BLaER1 treated with 17β-estradiol and CSF1 and Interleukin-3, amounts not matched to agents 10 nM and 100 nM (cell line): Measurements from ENCODE around the gene EXOC6B.

Source experiments
- H3K27ac ChIP-seq, 11 experiments: shearing (Covaris generic); formaldehyde crosslinking; 2 replicates each; pipeline ENCODE4 v1.8.1; 2022
- H3K27me3 ChIP-seq, 11 experiments: shearing (Covaris generic); formaldehyde crosslinking; 2 replicates each; pipeline ENCODE4 v1.8.1; 2022
- H3K36me3 ChIP-seq, 11 experiments: shearing (Covaris generic); formaldehyde crosslinking; 2 replicates each; pipeline ENCODE4 v1.8.1; 2022
- H3K4me1 ChIP-seq, 10 experiments: shearing (Covaris generic); formaldehyde crosslinking; 2 replicates each; pipeline ENCODE4 v1.8.1; 2022
- H3K4me2 ChIP-seq, 11 experiments: shearing (Covaris generic); formaldehyde crosslinking; 2 replicates each; pipeline ENCODE4 v1.8.1; 2022
- H3K4me3 ChIP-seq, 10 experiments: shearing (Covaris generic); formaldehyde crosslinking; 2 replicates each; pipeline ENCODE4 v1.8.1; 2022
- H3K9ac ChIP-seq, 11 experiments: shearing (Covaris generic); formaldehyde crosslinking; 2 replicates each; pipeline ENCODE4 v1.8.1; 2022
- H3K9me3 ChIP-seq, 11 experiments: shearing (Covaris generic); formaldehyde crosslinking; replicated peaks in 1 of 11; 2 replicates each; pipeline ENCODE4 v1.8.1; 2022
- H4K20me1 ChIP-seq, 11 experiments: shearing (Covaris generic); formaldehyde crosslinking; 2 replicates each; pipeline ENCODE4 v1.8.1; 2022
- Cebpa-rat ChIP-seq, 11 experiments: shearing (Covaris generic); IDR thresholded peaks; 2 replicates each; pipeline ENCODE4 v1.8.1; 2022

Gene EXOC6B

DNA sequence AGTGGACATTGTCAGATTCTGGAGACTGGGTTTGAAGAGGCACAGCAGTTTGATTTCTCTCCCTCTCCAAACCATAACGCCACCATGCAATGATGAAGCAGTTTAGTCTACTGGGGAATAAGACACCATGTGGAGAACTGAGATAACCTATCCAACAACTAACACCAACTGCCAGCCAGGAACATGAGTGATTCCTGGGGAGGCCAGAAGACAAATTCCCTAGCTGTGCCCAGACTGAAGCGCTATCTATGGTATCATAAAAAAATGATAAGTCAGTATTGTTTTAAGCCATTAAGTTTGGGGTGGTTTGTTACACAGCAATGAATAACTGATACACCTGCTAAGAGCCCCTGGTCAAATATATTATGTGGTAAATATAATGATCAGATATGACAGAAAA, 129.3 kb downstream of the EXOC6B start:
- Histone ChIP-seq H3K36me3 (no peaks in the 10 kb centered on the region), H3K27me3 (no peaks in the 10 kb centered on the region), H4K20me1 (no peaks in the 10 kb centered on the region), H3K4me2 (no peak overlapping the region), H3K4me1 (peaks cover 0 to 20% (median 0%) of the 10 kb centered on the region in 10 experiments; a peak in 4 of 20 replicates), H3K9me3 (no peaks in the 10 kb centered on the region), H3K27ac (no peak overlapping the region), H3K4me3 (no peak overlapping the region), H3K9ac (no peak overlapping the region)
- no peak for TF ChIP-seq Cebpa-rat (IDR thresholded peaks at IDR 0.05)

GRCh38 chr2:72695676-72696075, 130.2 kb downstream of the EXOC6B start:
- no peak overlapping the region for H3K9ac ChIP-seq
- no peak for TF ChIP-seq Cebpa-rat (IDR thresholded peaks at IDR 0.05)
- H4K20me1 ChIP-seq, result no peaks in the 10 kb centered on the region
- no peak overlapping the region for H3K27ac ChIP-seq
- no peaks in the 10 kb centered on the region for H3K36me3 ChIP-seq
- H3K4me2 ChIP-seq, result no peak overlapping the region
- H3K4me3 ChIP-seq, result no peak overlapping the region
- no peaks in the 10 kb centered on the region for H3K9me3 ChIP-seq
- peaks cover 0 to 20% (median 0%) of the 10 kb centered on the region in 10 experiments; a peak in 4 of 20 replicates for H3K4me1 ChIP-seq
- H3K27me3 ChIP-seq, result no peaks in the 10 kb centered on the region

DNA sequence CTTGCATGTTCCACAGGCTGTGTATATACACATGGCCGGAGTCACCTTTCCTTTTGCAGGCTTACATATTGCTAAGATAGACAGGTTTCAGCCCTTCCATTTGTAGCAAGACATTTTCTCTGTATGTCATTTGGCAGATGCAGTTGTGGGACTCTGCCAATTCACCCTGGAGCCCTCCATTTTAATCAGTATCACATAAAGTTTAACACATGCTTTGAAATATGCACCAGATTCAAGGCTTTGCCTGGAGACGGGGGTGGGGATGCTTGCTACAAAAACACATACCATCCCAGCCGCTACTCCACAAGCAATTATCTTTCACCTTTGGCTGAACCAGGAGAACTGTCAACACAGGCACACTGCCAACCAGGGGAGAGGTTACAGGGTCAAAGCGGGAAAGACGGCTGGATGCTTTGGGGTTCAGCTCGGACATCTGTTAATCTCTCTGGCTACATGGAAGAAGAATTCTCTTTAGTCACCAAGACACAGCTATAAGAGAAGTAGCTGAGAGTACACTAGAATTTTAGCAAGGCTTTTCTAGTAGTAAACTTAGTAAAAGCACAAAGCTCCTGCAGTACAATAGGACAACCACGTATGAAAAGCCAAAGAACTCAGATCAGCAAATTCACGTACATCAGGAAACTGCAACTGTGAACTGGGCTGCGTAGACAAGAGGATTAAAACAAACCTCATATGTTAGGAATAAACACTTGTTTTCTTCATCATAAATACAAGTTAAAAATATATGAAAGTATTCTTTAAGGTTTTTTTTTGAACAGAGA, 130.9 kb downstream of the EXOC6B start:
- H3K36me3 ChIP-seq, result no peaks in the 10 kb centered on the region
- no peaks in the 10 kb centered on the region for H4K20me1 ChIP-seq
- H3K9ac ChIP-seq, result no peak overlapping the region
- H3K4me1 ChIP-seq, result peaks cover 0 to 20% (median 0%) of the 10 kb centered on the region in 10 experiments; a peak in 4 of 20 replicates
- H3K9me3 ChIP-seq, result no peaks in the 10 kb centered on the region
- no peaks in the 10 kb centered on the region for H3K27me3 ChIP-seq
- H3K27ac ChIP-seq, result no peak overlapping the region
- H3K4me2 ChIP-seq, result no peak overlapping the region
- TF ChIP-seq Cebpa-rat (IDR thresholded peaks at IDR 0.05), result no peak
- H3K4me3 ChIP-seq, result no peak overlapping the region

- Histone ChIP-seq H4K20me1 (no peaks in the 10 kb centered on the region), H3K9ac (no peak overlapping the region), H3K4me3 (no peak overlapping the region), H3K36me3 (no peaks in the 10 kb centered on the region), H3K9me3 (no peaks in the 10 kb centered on the region), H3K4me2 (no peak overlapping the region), H3K27ac (no peak overlapping the region), H3K4me1 (peaks cover 0 to 20% (median 0%) of the 10 kb centered on the region in 10 experiments; a peak in 4 of 20 replicates), H3K27me3 (no peaks in the 10 kb centered on the region)
- no peak for TF ChIP-seq Cebpa-rat (IDR thresholded peaks at IDR 0.05)
Observed at GRCh38 chr2:72689579-72690195, 136.1 kb downstream of the EXOC6B start.

DNA sequence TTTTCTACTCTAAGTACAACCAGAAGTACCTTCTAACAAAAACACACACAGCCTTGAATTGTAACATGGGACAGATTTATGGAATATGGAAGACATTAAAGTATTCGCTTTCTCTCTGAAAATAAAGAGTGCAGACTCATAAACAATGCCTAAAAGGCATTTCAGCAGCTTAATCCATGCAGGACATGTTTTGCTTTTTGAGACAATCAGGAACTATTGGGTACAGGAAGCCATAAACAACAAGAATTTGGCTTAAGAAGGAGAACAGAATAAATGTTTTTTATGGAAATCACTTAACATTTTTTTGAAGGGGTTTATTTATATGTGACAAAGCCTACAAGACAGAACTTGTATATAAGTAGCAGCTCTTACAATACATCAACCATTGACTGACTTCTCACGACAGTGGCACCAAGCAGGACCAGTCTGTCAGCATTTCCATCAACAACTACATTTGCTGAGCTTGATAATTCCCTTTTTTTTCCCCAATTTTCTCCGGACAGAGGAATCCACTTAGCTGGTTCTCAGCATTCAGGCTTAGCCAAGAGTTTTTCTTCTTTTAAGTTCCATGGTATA, 140.1 kb downstream of the EXOC6B start:
- H3K9ac ChIP-seq, result no peak overlapping the region
- no peak overlapping the region for H3K27ac ChIP-seq
- no peaks in the 10 kb centered on the region for H3K9me3 ChIP-seq
- no peaks in the 10 kb centered on the region for H4K20me1 ChIP-seq
- H3K4me1 ChIP-seq, result no peaks in the 10 kb centered on the region
- H3K27me3 ChIP-seq, result no peaks in the 10 kb centered on the region
- no peak overlapping the region for H3K4me2 ChIP-seq
- no peak for TF ChIP-seq Cebpa-rat (IDR thresholded peaks at IDR 0.05)
- H3K36me3 ChIP-seq, result no peaks in the 10 kb centered on the region
- H3K4me3 ChIP-seq, result no peak overlapping the region

GRCh38 chr2:72682061-72682460, 143.8 kb downstream of the EXOC6B start:
- TF ChIP-seq Cebpa-rat (IDR thresholded peaks at IDR 0.05), result no peak
- no peak overlapping the region for H3K4me2 ChIP-seq

DNA sequence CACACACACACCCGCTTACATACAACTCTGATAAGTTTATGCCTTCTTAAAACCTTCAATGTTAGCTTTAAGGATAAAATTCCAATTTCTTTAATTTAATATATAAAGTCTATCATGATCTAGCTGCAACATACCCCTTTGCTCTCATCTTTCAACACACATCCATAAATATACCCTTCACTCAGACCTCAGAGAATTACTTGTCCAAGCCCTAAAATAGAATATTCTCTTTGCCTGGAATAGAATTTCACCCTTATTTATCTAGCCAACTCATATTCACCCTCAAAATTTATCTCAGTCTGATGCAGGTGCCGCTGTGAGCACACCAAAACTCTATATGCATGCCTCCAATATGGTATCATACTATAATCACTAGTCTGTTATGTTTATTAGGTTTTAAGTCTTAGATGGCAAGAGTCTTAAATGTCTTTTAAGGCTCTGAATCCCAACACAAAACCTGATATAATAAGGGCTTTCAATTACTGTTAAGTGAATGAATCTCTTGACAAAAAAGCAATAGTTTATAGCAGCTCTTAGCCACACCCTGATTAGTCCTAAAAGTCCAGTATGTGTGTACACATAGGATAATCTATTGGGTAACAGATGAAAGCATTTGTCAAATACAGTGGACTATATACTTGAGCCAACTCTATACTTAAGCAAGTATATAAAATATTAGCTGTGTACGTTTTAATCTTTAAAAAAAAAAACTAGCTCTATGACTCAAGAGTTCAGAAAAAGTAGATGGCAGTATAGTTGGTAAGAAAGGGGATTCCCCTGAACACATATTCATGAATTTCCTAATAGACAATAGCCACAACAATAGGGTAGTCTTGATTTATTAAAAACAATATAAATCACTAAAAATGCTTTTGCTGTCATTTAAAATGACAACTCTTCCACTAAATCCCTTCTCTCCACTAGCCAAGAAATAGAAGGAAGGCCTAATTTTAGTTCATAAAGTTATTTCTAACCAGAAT, 144.5 kb downstream of the EXOC6B start:
- Histone ChIP-seq H3K4me2 (no peak overlapping the region), H3K27me3 (no peaks in the 10 kb centered on the region), H4K20me1 (no peaks in the 10 kb centered on the region), H3K4me3 (no peak overlapping the region), H3K27ac (no peak overlapping the region), H3K9ac (no peak overlapping the region), H3K36me3 (no peaks in the 10 kb centered on the region), H3K4me1 (no peaks in the 10 kb centered on the region), H3K9me3 (no peaks in the 10 kb centered on the region)
- no peak for TF ChIP-seq Cebpa-rat (IDR thresholded peaks at IDR 0.05)

More at GRCh38 chr2:72682061-72682460, 143.8 kb downstream of the EXOC6B start:
- Histone ChIP-seq H3K9ac (no peak overlapping the region), H3K36me3 (no peaks in the 10 kb centered on the region), H3K27ac (no peak overlapping the region), H3K27me3 (no peaks in the 10 kb centered on the region), H4K20me1 (no peaks in the 10 kb centered on the region), H3K4me3 (no peak overlapping the region), H3K9me3 (no peaks in the 10 kb centered on the region), H3K4me1 (no peaks in the 10 kb centered on the region)

- no peak overlapping the region for H3K4me2 ChIP-seq
- H3K27ac ChIP-seq, result no peak overlapping the region
- H3K36me3 ChIP-seq, result no peaks in the 10 kb centered on the region
- TF ChIP-seq Cebpa-rat (IDR thresholded peaks at IDR 0.05), result no peak
- no peaks in the 10 kb centered on the region for H3K27me3 ChIP-seq
- H3K9me3 ChIP-seq, result no peaks in the 10 kb centered on the region
- H3K4me1 ChIP-seq, result no peaks in the 10 kb centered on the region
- no peaks in the 10 kb centered on the region for H4K20me1 ChIP-seq
- H3K9ac ChIP-seq, result no peak overlapping the region
- H3K4me3 ChIP-seq, result no peak overlapping the region
Observed at GRCh38 chr2:72678024-72678423, 147.8 kb downstream of the EXOC6B start.
